Fibroblast of villous mesenchyme (primary cell): ENCODE data around the gene SYCP2L. TPM values are rescaled to one million over a fixed set of nuclear protein-coding genes. Genes with fewer than 3 reads are reported as not detected.
A peak's percentile ranks its signal among the peaks of the same experiment; 100 is the strongest.

Source experiments
- DNase-seq: peaks from one replicate; pipeline ENCODE4 v3.0.0-alpha.2; 2010; ENCODE audit warnings: low read depth
- H3K4me3 ChIP-seq: 2 replicates; pipeline ENCODE4 v1.5.1; 2011; ENCODE audit warnings: low read depth, mild to moderate bottlenecking, low read length
- CTCF ChIP-seq: IDR thresholded peaks from 2 replicates; pipeline ENCODE4 v1.5.1; 2012; ENCODE audit warnings: low read depth, mild to moderate bottlenecking, low read length; ENCODE audit not compliant: insufficient read depth
- total RNA-seq: library from RNA; depleted of rRNA; stranded (reverse); fragments of >200 nt; gene quantifications from 2 replicates; pipeline ENCODE4 v1.2.3, GENCODE V29; 2012

SYCP2L gene
- total RNA-seq, 1 donor = not detected

GRCh38 chr6:10964684-10965083, 77.8 kb downstream of the SYCP2L start:
- DNase-seq = no peak
- H3K4me3 ChIP-seq = no peak overlapping the region
- TF ChIP-seq CTCF = no peak

GRCh38 chr6:10968776-10969175, 81.9 kb downstream of the SYCP2L start:
- peak; percentile 16 for DNase-seq
- TF ChIP-seq CTCF = no peak
- no peak overlapping the region for H3K4me3 ChIP-seq

GRCh38 chr6:10970731-10971130, 83.9 kb downstream of the SYCP2L start:
- no peak overlapping the region for H3K4me3 ChIP-seq
- TF ChIP-seq CTCF = no peak
- DNase-seq = no peak

- H3K4me3 ChIP-seq = no peak overlapping the region
- no peak for DNase-seq
- TF ChIP-seq CTCF = no peak
Observed at GRCh38 chr6:10972196-10972595, 85.3 kb downstream of the SYCP2L start.

GRCh38 chr6:10976571-10976970, 89.7 kb downstream of the SYCP2L start:
- no peak for TF ChIP-seq CTCF
- H3K4me3 ChIP-seq = no peak overlapping the region
- no peak for DNase-seq

- no peak for DNase-seq
- H3K4me3 ChIP-seq = no peak overlapping the region
- no peak for TF ChIP-seq CTCF
Observed at GRCh38 chr6:10977231-10977968, 90.5 kb downstream of the SYCP2L start.

GRCh38 chr6:10979603-10980002, 92.8 kb downstream of the SYCP2L start:
- no peak for DNase-seq
- H3K4me3 ChIP-seq = no peak overlapping the region
- no peak for TF ChIP-seq CTCF
